NCI-H1436 (cell line): ENCODE measurements around the gene SERPINI2.
"Not testable (repeated sequence)": the region's sequence is repeated elsewhere in the genome, so short reads cannot be mapped to it uniquely, and the experiment has no call there.

Experiments used
- DNase-seq: peaks from one replicate; lab custom pipeline; 2025; lab: John Stamatoyannopoulos, UW

Gene SERPINI2

DNA sequence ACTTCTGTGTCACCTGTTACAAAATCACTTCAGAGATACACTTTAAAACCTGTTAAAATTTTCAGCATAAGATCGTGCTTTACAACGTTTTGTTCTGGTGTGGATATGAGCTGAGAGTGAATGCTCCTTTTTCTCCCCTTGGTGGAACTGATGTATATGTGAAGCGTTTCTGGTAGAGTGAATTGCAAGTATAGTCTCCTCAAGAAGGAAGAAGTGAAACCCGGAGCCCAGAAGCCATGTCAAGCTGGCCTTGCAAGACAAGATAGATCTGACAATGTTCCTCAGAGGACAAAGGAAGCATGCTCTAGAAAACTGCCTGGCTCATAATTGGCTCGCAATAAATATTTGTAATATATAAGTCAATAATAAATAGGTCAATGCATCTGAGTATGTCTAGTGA, 23.6 kb downstream of the SERPINI2 start:
- no peak for DNase-seq

DNA sequence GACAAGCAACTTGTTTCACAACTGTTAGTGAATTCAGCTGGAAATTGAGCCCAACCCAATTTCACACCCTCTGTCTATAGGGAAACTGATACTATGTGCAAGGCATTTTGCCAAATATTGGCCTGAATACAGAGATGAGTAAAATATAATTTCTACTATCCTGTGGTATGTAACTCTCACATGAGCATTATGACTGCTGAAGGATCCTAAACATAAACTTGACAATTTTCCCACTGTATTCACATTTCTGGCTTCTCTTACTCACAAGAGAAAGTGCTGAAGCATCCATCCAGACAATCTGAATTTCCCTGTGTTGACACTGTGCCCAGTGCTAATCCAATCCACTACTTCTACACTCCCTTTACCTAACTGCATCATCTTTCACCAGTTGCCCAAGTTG, 28.4 kb downstream of the SERPINI2 start:
- DNase-seq, result no peak

DNA sequence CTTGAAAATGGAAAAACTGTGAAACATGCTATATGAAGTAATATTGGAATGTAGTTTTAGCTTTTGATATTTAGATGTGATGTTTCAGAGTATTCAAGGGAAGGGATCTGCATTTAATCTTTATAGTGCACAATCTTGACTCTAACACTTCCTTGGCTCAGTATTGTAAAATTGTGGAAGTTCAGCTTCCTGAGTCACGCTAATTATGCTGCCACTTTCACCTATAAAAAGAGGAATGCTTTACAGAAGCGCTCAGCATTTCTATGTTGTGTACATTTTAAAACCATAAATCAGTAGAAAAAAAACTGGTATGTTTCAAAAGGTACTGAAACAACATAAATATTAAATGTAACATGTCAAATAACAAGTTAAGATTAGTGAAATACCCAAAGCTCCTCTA, 32.6 kb downstream of the SERPINI2 start:
- DNase-seq, result no peak

DNA sequence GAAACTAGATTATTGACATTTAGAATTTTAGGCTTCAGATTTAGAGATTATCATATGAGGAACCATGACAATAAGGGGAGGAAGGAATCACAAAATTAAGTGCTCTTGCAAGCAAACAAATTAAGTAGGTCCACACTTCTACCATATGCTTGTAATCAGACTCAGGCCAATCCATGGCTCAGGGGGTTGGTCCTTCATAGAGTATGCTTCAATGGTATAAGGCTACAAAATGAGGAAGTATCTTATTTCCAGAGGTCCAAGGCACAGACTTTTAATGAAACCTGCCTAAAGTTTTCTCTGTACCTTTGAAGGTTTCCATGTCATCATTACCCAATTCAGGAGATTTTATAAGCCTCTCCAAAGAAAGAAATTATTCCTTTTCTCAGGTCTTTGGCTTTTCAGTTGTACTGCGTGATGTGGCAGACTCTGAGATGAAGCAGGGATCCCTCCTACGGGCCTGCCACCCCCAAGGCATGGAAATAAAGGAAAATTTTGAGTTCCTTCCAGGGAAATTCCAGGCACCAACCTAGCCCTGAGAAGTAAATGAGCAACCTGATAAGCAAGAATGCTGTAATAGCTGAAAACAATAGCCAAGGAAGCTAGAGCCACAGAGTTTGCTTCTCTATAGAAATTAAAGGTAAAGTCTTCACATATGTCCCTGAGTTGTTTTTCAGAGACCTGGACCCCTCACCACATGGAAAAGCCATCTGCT, 36.3 kb downstream of the SERPINI2 start:
- no peak for DNase-seq

DNA sequence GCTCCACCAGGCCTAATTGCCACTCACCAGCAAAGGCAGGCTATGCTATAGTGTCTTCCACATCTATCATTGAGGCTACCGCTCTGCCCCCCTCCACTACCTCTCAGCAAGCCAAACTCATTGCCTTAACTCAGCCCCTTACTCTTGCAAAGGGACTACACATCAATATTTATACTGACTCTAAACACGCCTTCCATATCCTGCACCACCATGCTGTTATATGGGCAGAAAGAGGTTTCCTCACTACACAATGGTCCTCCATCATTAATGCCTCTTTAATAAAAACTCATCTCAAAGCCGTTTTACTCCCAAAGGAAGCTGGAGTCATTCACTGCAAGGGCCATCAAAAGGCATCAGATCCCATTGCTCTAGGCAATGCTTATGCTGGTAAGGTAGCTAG, 46.9 kb downstream of the SERPINI2 start:
- DNase-seq, result not testable (repeated sequence)

DNA sequence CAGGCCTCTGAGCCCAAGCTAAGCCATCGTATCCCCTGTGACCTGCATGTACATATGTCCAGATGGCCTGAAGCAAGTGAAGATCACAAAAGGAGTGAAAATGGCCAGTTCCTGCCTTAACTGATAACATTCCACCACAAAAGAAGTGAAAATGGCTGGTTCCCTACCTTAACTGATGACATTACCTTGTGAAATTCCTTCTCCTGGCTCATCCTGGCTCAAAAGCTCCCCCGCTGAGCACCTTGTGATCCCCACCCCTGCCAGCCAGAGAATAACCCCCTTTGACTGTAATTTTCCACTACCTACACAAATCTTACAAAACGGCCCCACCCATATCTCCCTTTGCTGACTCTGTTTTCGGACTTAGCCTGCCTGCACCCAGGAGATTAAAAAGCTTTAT, 51.4 kb downstream of the SERPINI2 start:
- not testable (repeated sequence) for DNase-seq

DNA sequence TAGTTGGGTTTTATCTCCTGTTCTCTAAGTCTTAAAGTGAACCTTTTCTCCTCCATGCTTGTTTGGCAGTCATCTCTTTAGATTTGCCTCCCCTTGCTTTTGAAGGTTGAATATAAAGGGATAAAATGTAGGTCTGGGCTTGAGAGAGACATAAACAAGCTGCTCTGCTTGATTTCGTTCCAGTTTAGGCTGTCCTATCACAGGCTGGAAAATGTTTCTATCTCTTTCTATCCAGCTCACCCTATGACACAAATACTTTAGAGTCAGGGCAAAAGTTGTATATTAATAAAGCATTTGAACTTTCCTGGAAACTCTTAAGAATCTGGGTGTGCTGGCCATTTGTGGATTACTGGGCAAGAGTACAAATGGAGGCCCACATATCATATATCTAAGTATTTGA, 64.2 kb downstream of the SERPINI2 start:
- DNase-seq, result no peak

DNA sequence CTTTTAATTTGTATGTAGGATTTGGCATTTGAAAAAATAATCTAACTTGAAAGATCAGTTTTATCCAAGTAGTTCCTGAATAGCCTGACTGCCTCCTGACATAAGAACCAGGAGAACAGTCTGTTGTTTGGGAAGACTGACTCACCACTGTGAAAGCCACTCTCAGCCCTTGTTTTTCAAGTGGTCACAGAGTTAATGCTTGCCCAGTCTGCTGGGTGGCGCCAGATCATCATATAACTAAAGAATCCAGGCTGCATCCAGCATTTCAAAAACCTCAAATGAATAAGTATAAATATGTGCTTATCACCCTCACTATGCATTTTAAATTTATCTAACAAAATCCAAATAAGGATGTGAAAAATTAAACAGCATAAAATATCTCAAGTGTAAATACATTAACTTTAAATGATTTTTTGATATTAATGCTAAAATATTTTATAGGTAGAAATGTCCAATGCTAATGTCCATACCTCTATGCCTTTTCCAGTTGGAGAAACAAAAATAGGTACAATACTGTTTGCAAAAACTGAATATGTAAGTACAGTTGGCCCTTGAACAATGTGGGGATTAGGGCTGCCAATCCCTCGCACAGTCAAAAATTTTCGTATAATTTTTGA, 66.9 kb downstream of the SERPINI2 start:
- peak; percentile 30 for DNase-seq

DNA sequence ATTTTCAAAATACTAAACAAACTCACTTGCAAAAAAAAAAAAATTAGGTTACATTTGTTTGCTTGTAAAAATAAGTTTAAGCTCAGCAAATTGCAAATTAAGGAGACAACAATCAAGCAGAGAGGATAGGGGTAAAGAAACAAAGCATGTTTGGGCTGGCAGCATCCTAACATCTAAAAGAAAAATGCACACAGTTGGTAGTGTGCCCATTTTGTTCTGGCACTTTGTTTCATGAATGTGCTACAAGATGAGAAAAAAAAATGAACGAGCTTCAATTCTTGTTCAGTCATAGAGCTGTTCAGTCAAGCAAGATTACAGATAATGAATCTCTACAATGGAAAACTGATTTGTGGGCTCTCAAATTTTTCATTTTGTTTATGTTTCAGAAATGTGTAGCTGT, 76.0 kb downstream of the SERPINI2 start:
- DNase-seq, result no peak

DNA sequence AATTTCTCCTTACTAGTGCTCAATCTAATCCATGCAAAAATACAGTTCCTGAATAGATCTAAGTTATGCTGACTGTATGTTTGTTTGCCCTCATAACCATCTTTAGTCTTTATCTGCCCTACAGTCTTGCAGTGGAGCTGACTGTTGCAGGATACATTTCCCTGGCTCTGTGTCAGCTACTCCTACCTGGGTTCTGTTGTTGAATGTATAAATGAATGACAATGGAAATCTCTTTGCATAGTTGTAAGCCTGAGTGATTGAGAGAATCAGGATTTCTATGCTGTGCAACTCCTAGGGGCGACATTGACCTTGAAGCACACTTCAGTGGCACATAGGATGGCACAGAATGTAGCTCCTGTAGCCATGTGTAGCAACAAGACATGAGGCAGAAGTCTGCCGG, 77.8 kb downstream of the SERPINI2 start:
- DNase-seq, result no peak

DNA sequence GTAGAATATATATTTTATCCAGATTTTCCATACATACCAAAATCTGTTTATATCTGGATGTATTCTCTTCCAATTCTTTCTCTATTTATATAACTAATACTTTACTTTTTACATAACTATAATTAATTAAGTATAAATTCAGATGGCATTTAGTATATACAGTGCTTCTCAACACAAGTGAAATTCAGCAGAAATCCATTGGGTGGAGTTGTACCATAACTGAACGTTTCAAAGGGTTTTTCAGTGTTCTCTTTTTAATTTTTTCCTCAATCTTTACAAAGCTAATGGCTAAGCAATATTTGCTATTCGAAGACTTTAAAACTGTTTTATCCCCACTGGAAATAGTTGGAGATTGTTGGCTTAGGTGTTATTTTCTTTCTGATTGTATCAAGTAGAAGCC, 79.8 kb downstream of the SERPINI2 start:
- DNase-seq, result no peak
